Measurements from ENCODE around the gene MUC6.

MUC6 gene

GRCh38 chr11:1000357-1001278 lies 35.9 kb downstream of the MUC6 start:
- no peak for DNase-seq (ENCODE audit: extremely low read depth, low read depth)
- no peak for TF ChIP-seq CTCF (IDR thresholded peaks at IDR 0.05; ENCODE audit: low read depth, low read length)

- no peak for DNase-seq (ENCODE audit: extremely low read depth, low read depth)
- no peak for TF ChIP-seq CTCF (IDR thresholded peaks at IDR 0.05; ENCODE audit: low read depth, low read length)
Measured at GRCh38 chr11:999009-999408, 37.5 kb downstream of the MUC6 start.

- no peak for DNase-seq (ENCODE audit: extremely low read depth, low read depth)
- no peak for TF ChIP-seq CTCF (IDR thresholded peaks at IDR 0.05; ENCODE audit: low read depth, low read length)
Measured at GRCh38 chr11:997907-998306, 38.6 kb downstream of the MUC6 start.

- DNase-seq (ENCODE audit: extremely low read depth, low read depth), result no peak
- no peak for TF ChIP-seq CTCF (IDR thresholded peaks at IDR 0.05; ENCODE audit: low read depth, low read length)
Measured at GRCh38 chr11:996681-997080, 39.8 kb downstream of the MUC6 start.

GRCh38 chr11:995752-996420 lies 40.6 kb downstream of the MUC6 start:
- TF ChIP-seq CTCF (IDR thresholded peaks at IDR 0.05; ENCODE audit: low read depth, low read length), result no peak
- no peak for DNase-seq (ENCODE audit: extremely low read depth, low read depth)

- DNase-seq (ENCODE audit: extremely low read depth, low read depth), result no peak
- TF ChIP-seq CTCF (IDR thresholded peaks at IDR 0.05; ENCODE audit: low read depth, low read length), result no peak
Measured at GRCh38 chr11:995044-995751, 41.3 kb downstream of the MUC6 start.
